Activated B cell treated with CpG ODN at 0.5 μM for 24 hours (primary cell): ENCODE measurements around the gene URM1. TPM values are rescaled to one million over a fixed set of nuclear protein-coding genes. Genes with fewer than 3 reads are reported as not detected.

ENCODE experiments used
- ATAC-seq: fragments of 200-7000 bp; cut with Tn5 transposase; one replicate; pipeline ENCODE4 v1.10.0; 2021; ENCODE audit warnings: low read depth, mild to moderate bottlenecking, moderate library complexity
- CTCF ChIA-PET: fragments of 350-600 bp; sonication (Branson Sonifier 250); formaldehyde crosslinking; loops from one replicate; lab custom pipeline; 2021; ENCODE audit warnings: antibody characterized with exemption; lab: Charles Lee
- POLR2A ChIA-PET: fragments of 350-600 bp; sonication (Branson Sonifier 250); formaldehyde crosslinking; loops from one replicate; lab custom pipeline; 2021; ENCODE audit warnings: antibody characterized with exemption; lab: Charles Lee
- DNase-seq: peaks from one replicate; pipeline ENCODE4 v3.0.0; 2022
- H3K27ac Mint-ChIP-seq: one replicate; pipeline ENCODE4 v1.8.0; 2020; ENCODE audit warnings: mixed read lengths
- H3K27me3 Mint-ChIP-seq: one replicate; pipeline ENCODE4 v1.8.0; 2021; ENCODE audit warnings: mixed read lengths
- H3K36me3 Mint-ChIP-seq: one replicate; pipeline ENCODE4 v1.8.0; 2021; ENCODE audit warnings: low read depth, mixed read lengths
- H3K4me1 Mint-ChIP-seq: one replicate; pipeline ENCODE4 v1.8.0; 2021; ENCODE audit warnings: mixed read lengths
- H3K4me3 Mint-ChIP-seq: one replicate; pipeline ENCODE4 v1.8.0; 2020; ENCODE audit warnings: mild to moderate bottlenecking, mixed read lengths
- H3K9me3 Mint-ChIP-seq: one replicate; pipeline ENCODE4 v1.8.0; 2020; ENCODE audit warnings: mixed read lengths
- CTCF ChIP-seq: fragments of 200-600 bp; IDR thresholded peaks from one replicate; pipeline ENCODE4 v1.8.0; 2022; ENCODE audit warnings: antibody characterized with exemption, mild to moderate bottlenecking
- intact Hi-C: fragments of 100-400 bp; cut with micrococcal nuclease; formaldehyde crosslinking; loops from one replicate; pipeline ENCODE4 v1.15.1; 2024
- total RNA-seq: library from RNA; stranded (reverse); gene quantifications from 2 replicates; pipeline ENCODE4 v1.2.3, GENCODE V29; 2022

URM1 gene
- total RNA-seq, 1 donor from 2014 or later, result 55.8 TPM

DNA sequence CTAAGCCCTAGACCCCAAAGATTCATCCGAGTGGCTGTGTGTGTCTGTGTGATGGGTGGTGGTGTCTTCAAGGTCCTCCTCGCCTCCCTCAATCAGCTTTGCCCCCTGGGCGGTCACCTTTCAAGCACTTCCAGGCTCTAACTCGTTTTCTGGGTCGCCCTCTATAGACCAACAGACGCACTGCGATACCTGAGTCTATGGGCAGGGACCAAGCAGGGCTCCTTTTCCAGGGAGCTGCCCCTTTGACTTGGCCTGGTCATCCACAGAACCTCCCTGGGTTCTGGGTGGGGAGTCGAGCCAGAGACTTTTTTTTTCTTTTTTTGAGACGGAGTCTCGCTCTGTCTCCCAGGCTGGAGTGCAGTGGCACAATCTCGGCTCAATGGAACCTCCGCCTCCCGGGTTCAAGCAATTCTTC lies 29.7 kb upstream of the URM1 start:
- intact Hi-C loops, result loop anchor here (1.0 to 2.0 kb wide), 2 partner anchors 46 to 149 kb away; no protein-coding TSS in a partner anchor
- H3K9me3 Mint-ChIP-seq, result no peaks in the 10 kb centered on the region
- peaks cover 14% of the 10 kb centered on the region for H3K36me3 Mint-ChIP-seq
- ChIA-PET POLR2A (interaction anchor here (0.7 to 1.8 kb wide), 4 partner anchors 21 to 65 kb away, joined by 3 to 12 read pairs (median 6); partner anchors contain the start of genes GOLGA2, SWI5 and URM1), CTCF (interaction anchor here (0.7 to 1.7 kb wide), 6 partner anchors 20 to 148 kb away, joined by 3 to 9 read pairs (median 4); no protein-coding TSS in a partner anchor)
- ATAC-seq, result peak; percentile 53
- no peak for TF ChIP-seq CTCF
- H3K4me3 Mint-ChIP-seq, result peak overlapping the region; percentile 86
- H3K27me3 Mint-ChIP-seq, result no peaks in the 10 kb centered on the region
- DNase-seq, result peak; percentile 46
- H3K4me1 Mint-ChIP-seq, result peaks cover 10% of the 10 kb centered on the region
- peak overlapping the region; percentile 55 for H3K27ac Mint-ChIP-seq

DNA sequence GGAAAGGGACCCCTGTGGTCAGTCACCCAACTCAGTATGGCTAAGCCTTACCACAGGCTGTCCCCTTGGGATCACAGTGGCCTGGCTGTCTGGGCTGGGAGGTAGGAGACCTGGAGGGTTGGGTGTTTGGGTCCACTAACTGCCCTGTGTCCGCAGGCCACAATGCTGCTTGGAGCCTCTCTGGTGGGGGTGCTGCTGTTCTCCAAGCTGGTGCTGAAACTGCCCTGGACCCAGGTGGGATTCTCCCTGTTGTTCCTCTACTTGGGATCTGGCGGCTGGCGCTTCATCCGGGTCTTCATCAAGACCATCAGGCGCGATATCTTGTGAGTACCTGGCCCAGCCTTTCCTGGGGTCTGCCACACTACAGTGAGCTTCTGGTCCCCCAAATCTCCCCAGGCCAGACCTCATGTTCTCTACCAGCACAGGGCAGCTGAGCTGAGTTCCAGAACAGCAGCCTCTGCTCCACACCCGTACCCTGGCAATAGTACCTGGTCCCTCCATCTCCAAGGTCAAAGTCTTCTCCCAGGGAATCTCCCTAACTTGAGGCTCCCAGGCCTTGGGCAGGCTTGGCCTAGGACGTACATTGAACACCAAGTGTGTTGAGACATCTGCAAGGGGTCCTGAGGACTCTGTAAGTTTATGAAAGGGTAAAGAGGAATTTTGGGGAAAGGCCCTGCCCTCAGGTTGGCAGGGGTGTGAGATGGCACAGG lies 28.0 kb upstream of the URM1 start:
- POLR2A ChIA-PET, result interaction anchor here (1.5 kb wide), 1 partner anchor 20 kb away, joined by 3 read pairs; no protein-coding TSS in a partner anchor
- no peak overlapping the region for H3K27ac Mint-ChIP-seq
- no peak for TF ChIP-seq CTCF

GRCh38 chr9:128343855-128344254 lies 27.3 kb upstream of the URM1 start:
- peaks cover 29% of the 10 kb centered on the region for H3K36me3 Mint-ChIP-seq
- ATAC-seq, result no peak
- no peaks in the 10 kb centered on the region for H3K27me3 Mint-ChIP-seq
- ChIA-PET CTCF (no interaction called here), POLR2A (interaction anchor here (1.5 kb wide), 1 partner anchor 21 kb away, joined by 3 read pairs; no protein-coding TSS in a partner anchor)
- intact Hi-C loops, result no loop called here
- H3K9me3 Mint-ChIP-seq, result no peaks in the 10 kb centered on the region
- no peak for DNase-seq
- peaks cover 10% of the 10 kb centered on the region for H3K4me1 Mint-ChIP-seq
- no peak overlapping the region for H3K4me3 Mint-ChIP-seq
- TF ChIP-seq CTCF, result no peak
- H3K27ac Mint-ChIP-seq, result no peak overlapping the region

More for the DNA sequence above, 28.0 kb upstream of the URM1 start:
- Mint-ChIP-seq H3K4me1 (peaks cover 10% of the 10 kb centered on the region), H3K9me3 (no peaks in the 10 kb centered on the region), H3K4me3 (peak overlapping the region; percentile 38), H3K36me3 (peaks cover 24% of the 10 kb centered on the region), H3K27me3 (no peaks in the 10 kb centered on the region)
- CTCF ChIA-PET, result no interaction called here
- intact Hi-C loops, result no loop called here
- no peak for ATAC-seq
- no peak for DNase-seq

- ChIA-PET POLR2A (no interaction called here), CTCF (no interaction called here)
- no peak overlapping the region for H3K27ac Mint-ChIP-seq
- peaks cover 40% of the 10 kb centered on the region for H3K36me3 Mint-ChIP-seq
- H3K4me3 Mint-ChIP-seq, result no peak overlapping the region
- DNase-seq (no peak), ATAC-seq (no peak)
- H3K9me3 Mint-ChIP-seq, result no peaks in the 10 kb centered on the region
- intact Hi-C loops, result no loop called here
- H3K27me3 Mint-ChIP-seq, result no peaks in the 10 kb centered on the region
- TF ChIP-seq CTCF, result no peak
- peaks cover 6% of the 10 kb centered on the region for H3K4me1 Mint-ChIP-seq
Observed at GRCh38 chr9:128344931-128345605, 26.1 kb upstream of the URM1 start.

DNA sequence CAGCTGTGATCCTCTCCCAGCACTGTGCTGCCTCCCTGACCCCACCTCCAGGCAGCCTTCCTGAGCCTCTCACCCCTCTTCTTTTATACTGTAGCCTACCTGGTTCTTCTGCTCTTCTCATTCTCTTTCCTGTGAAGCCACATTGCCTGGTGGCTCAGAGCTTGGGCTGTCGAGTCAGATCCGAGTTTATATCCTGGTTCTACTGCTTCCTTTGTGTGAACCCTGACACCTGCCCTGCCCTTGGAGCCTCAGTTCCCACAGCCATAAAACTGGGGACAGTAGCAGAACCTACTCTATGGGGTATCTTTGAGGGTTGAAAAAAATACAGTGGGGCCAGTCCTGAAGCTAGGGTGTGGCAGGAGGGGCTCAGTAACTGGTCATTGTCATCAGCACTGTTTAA lies 22.0 kb upstream of the URM1 start:
- ATAC-seq (no peak), DNase-seq (no peak)
- TF ChIP-seq CTCF, result no peak
- Mint-ChIP-seq H3K4me1 (no peaks in the 10 kb centered on the region), H3K36me3 (peaks cover 53% of the 10 kb centered on the region), H3K4me3 (no peak overlapping the region), H3K9me3 (no peaks in the 10 kb centered on the region), H3K27me3 (no peaks in the 10 kb centered on the region), H3K27ac (no peak overlapping the region)
- ChIA-PET CTCF (no interaction called here), POLR2A (no interaction called here)
- intact Hi-C loops, result no loop called here
